H9 (cell line): ENCODE results near the gene DUSP15. TPM values are rescaled to one million over a fixed set of nuclear protein-coding genes. Genes with fewer than 3 reads are reported as not detected.

ENCODE experiments used
- DNase-seq: peaks from one replicate; pipeline ENCODE4 v3.0.0-alpha.2; 2017
- H2AFZ ChIP-seq: one replicate; pipeline ENCODE4 v1.6.1; 2013; ENCODE audit warnings: mild to moderate bottlenecking, low read length, control low read depth, moderate library complexity
- H2AK5ac ChIP-seq: 2 replicates; pipeline ENCODE4 v1.6.1; 2013; ENCODE audit warnings: low read length, control low read depth, mixed read lengths; ENCODE audit not compliant: insufficient read length
- H2BK120ac ChIP-seq: one replicate; pipeline ENCODE4 v1.6.1; 2013; ENCODE audit warnings: low read depth, mild to moderate bottlenecking, low read length, control low read depth, inconsistent platforms; ENCODE audit not compliant: poor library complexity, severe bottlenecking
- H2BK12ac ChIP-seq: 2 replicates; pipeline ENCODE4 v1.6.1; 2013; ENCODE audit warnings: low read length, control low read depth, mixed read lengths, low read depth; ENCODE audit not compliant: insufficient read length
- H2BK15ac ChIP-seq: 2 replicates; pipeline ENCODE4 v1.6.1; 2013; ENCODE audit warnings: low read depth, low read length, control low read depth
- H2BK20ac ChIP-seq: one replicate; pipeline ENCODE4 v1.6.1; 2013; ENCODE audit warnings: low read depth, mild to moderate bottlenecking, low read length, control low read depth, inconsistent platforms; ENCODE audit not compliant: poor library complexity, severe bottlenecking
- H2BK5ac ChIP-seq: 2 replicates; pipeline ENCODE4 v1.6.1; 2013; ENCODE audit warnings: low read length, control low read depth, mixed read lengths; ENCODE audit not compliant: insufficient read length
- H3K14ac ChIP-seq: 2 replicates; pipeline ENCODE4 v1.6.1; 2013; ENCODE audit warnings: low read length, control low read depth; ENCODE audit not compliant: insufficient read depth
- H3K18ac ChIP-seq: 2 replicates; pipeline ENCODE4 v1.6.1; 2013; ENCODE audit warnings: low read depth, mild to moderate bottlenecking, mixed read lengths, low read length, control low read depth; ENCODE audit not compliant: insufficient read length
- H3K23ac ChIP-seq: 2 replicates; pipeline ENCODE4 v1.6.1; 2013; ENCODE audit warnings: low read length, control low read depth, mixed read lengths, low read depth; ENCODE audit not compliant: insufficient read length
- H3K23me2 ChIP-seq: 2 replicates; pipeline ENCODE4 v1.6.1; 2013; ENCODE audit warnings: low read depth, mild to moderate bottlenecking, mixed read lengths, low read length, control low read depth; ENCODE audit not compliant: insufficient read length, poor library complexity, severe bottlenecking
- H3K27ac ChIP-seq: 2 replicates; pipeline ENCODE4 v1.5.1; 2013; ENCODE audit warnings: low read length, control low read depth, mixed read lengths, low read depth; ENCODE audit not compliant: insufficient read length
- H3K27me3 ChIP-seq: 2 replicates; pipeline ENCODE4 v1.6.1; 2013; ENCODE audit warnings: low read length, control low read depth, inconsistent platforms; ENCODE audit not compliant: insufficient read depth
- H3K4ac ChIP-seq: 2 replicates; pipeline ENCODE4 v1.6.1; 2013; ENCODE audit warnings: low read depth, mild to moderate bottlenecking, control low read depth, inconsistent platforms, low read length, moderate library complexity
- H3K4me1 ChIP-seq: 2 replicates; pipeline ENCODE4 v1.6.1; 2013; ENCODE audit warnings: low read length, control low read depth, inconsistent platforms; ENCODE audit not compliant: insufficient read depth
- H3K4me2 ChIP-seq: 2 replicates; pipeline ENCODE4 v1.6.1; 2013; ENCODE audit warnings: low read length, control low read depth, mixed read lengths; ENCODE audit not compliant: insufficient read length, insufficient read depth
- H3K56ac ChIP-seq: 2 replicates; pipeline ENCODE4 v1.6.1; 2013; ENCODE audit warnings: low read depth, mild to moderate bottlenecking, mixed read lengths, low read length, control low read depth; ENCODE audit not compliant: insufficient read length
- H3K79me1 ChIP-seq: 2 replicates; pipeline ENCODE4 v1.6.1; 2013; ENCODE audit warnings: low read depth, mild to moderate bottlenecking, moderate library complexity, low read length, control low read depth, inconsistent platforms; ENCODE audit not compliant: insufficient read depth, poor library complexity, severe bottlenecking
- H3K79me2 ChIP-seq: 2 replicates; pipeline ENCODE4 v1.6.1; 2013; ENCODE audit warnings: low read length, control low read depth, inconsistent platforms; ENCODE audit not compliant: insufficient read depth
- H3K9ac ChIP-seq: 2 replicates; pipeline ENCODE4 v1.6.1; 2013; ENCODE audit warnings: low read length, control low read depth, mixed read lengths; ENCODE audit not compliant: insufficient read length; ENCODE audit errors: extremely low read depth
- H3K9me3 ChIP-seq: one replicate; pipeline ENCODE4 v1.6.1; 2013; ENCODE audit warnings: low read depth, low read length, inconsistent platforms; ENCODE audit not compliant: control insufficient read depth
- H3T11ph ChIP-seq: one replicate; pipeline ENCODE4 v1.6.1; 2013; ENCODE audit warnings: mild to moderate bottlenecking, low read length, control low read depth, inconsistent platforms
- H4K20me1 ChIP-seq: one replicate; pipeline ENCODE4 v1.6.1; 2013; ENCODE audit not compliant: control insufficient read depth, insufficient read length, insufficient read depth
- H4K5ac ChIP-seq: 2 replicates; pipeline ENCODE4 v1.6.1; 2013; ENCODE audit warnings: low read depth, mild to moderate bottlenecking, mixed read lengths, low read length, control low read depth; ENCODE audit not compliant: insufficient read length
- H4K8ac ChIP-seq: replicated peaks from 2 replicates; pipeline ENCODE4 v1.6.1; 2013; ENCODE audit warnings: low read length, control low read depth, mixed read lengths, low read depth; ENCODE audit not compliant: insufficient read length
- H4K91ac ChIP-seq: 2 replicates; pipeline ENCODE4 v1.6.1; 2013; ENCODE audit warnings: low read depth, mild to moderate bottlenecking, moderate library complexity, mixed read lengths, low read length, control low read depth; ENCODE audit not compliant: insufficient read length
- H3K27ac Mint-ChIP-seq, 3 experiments: 2 replicates in 2 of 3; 3 replicates in 1 of 3; pipeline ENCODE4 v1.8.0; 2020 to 2021; ENCODE audit warnings: mixed read lengths in 3 of 3, mild to moderate bottlenecking in 1 of 3, moderate library complexity in 1 of 3
- H3K27me3 Mint-ChIP-seq: 2 replicates; pipeline ENCODE4 v1.8.0; 2021; ENCODE audit warnings: low read depth, mild to moderate bottlenecking, moderate library complexity, mixed read lengths
- H3K36me3 Mint-ChIP-seq, 3 experiments: 2 replicates in 2 of 3; 3 replicates in 1 of 3; pipeline ENCODE4 v1.8.0; 2020 to 2021; ENCODE audit warnings: low read depth in 3 of 3, mixed read lengths in 3 of 3; ENCODE audit not compliant: insufficient read depth in 1 of 3
- H3K4me1 Mint-ChIP-seq, 2 experiments: 2 replicates each; pipeline ENCODE4 v1.8.0; 2020; ENCODE audit warnings: mixed read lengths in 2 of 2
- H3K4me3 Mint-ChIP-seq, 2 experiments: 2 replicates in 1 of 2; 3 replicates in 1 of 2; pipeline ENCODE4 v1.8.0; 2020 to 2021; ENCODE audit warnings: mild to moderate bottlenecking in 2 of 2, mixed read lengths in 2 of 2, moderate library complexity in 1 of 2
- H3K9me3 Mint-ChIP-seq, 2 experiments: 2 replicates in 1 of 2; 3 replicates in 1 of 2; pipeline ENCODE4 v1.8.0; 2020; ENCODE audit warnings: mild to moderate bottlenecking in 2 of 2, mixed read lengths in 2 of 2, moderate library complexity in 1 of 2
- CTCF ChIP-seq: fragments of 200-600 bp; sonication (generic); conservative IDR thresholded peaks from 3 replicates; pipeline ENCODE4 v1.8.0; 2021; ENCODE audit warnings: antibody characterized with exemption, mild to moderate bottlenecking
- WGBS: extraction: QIAGEN DNeasy Blood & Tissue Kit; methylation state at CpG from one replicate; pipeline ENCODE4 v1.1.7; 2013; ENCODE audit warnings: missing lambda C conversion rate, low lambda C conversion rate, mixed read lengths; ENCODE audit not compliant: insufficient read length; ENCODE audit errors: extremely low coverage; 5-methylcytosine and 5-hydroxymethylcytosine counted together
- total RNA-seq: library from RNA; stranded (reverse); gene quantifications from 2 replicates; pipeline ENCODE4 v1.2.1, GENCODE V29; 2021

Gene DUSP15
- total RNA-seq, 1 experiment from 2014 or later = 5.6 TPM

- DNase-seq = no peak
- no peak overlapping the region for H2BK20ac ChIP-seq
- no peak for TF ChIP-seq CTCF
- H3K27me3 ChIP-seq = no peaks in the 10 kb centered on the region
- H3K79me1 ChIP-seq = no peaks in the 10 kb centered on the region
- H3K23me2 ChIP-seq = no peaks in the 10 kb centered on the region
- H3K14ac ChIP-seq = no peak overlapping the region
- no peaks in the 10 kb centered on the region for H3K79me2 ChIP-seq
- H3K4me2 ChIP-seq = no peak overlapping the region
- H3K4me3 Mint-ChIP-seq = no peak overlapping the region
- H4K5ac ChIP-seq = no peak overlapping the region
- H3T11ph ChIP-seq = no peak overlapping the region
- H2AFZ ChIP-seq = no peak overlapping the region
- no peaks in the 10 kb centered on the region; the same call in 1 of the 2 replicates for H3K27me3 Mint-ChIP-seq
- no peaks in the 10 kb centered on the region for H3K9me3 Mint-ChIP-seq
- no peak overlapping the region for H3K27ac ChIP-seq
- H2BK15ac ChIP-seq = no peak overlapping the region
- no peak overlapping the region for H2AK5ac ChIP-seq
- no peaks in the 10 kb centered on the region; the same call in 1 of the 2 replicates for H3K4me1 ChIP-seq
- no peak overlapping the region for H3K23ac ChIP-seq
- H2BK5ac ChIP-seq = no peak overlapping the region
- no peak overlapping the region for H2BK12ac ChIP-seq
- no peak overlapping the region for H4K8ac ChIP-seq
- no peaks in the 10 kb centered on the region for H4K20me1 ChIP-seq
- no peak overlapping the region for H3K56ac ChIP-seq
- H3K4ac ChIP-seq = no peak overlapping the region
- no peak overlapping the region for H3K18ac ChIP-seq
- no peak overlapping the region for H4K91ac ChIP-seq
- no peaks in the 10 kb centered on the region for H3K9me3 ChIP-seq
- WGBS = no CpG with 5 or more reads among the region's 8 CpGs
- no peaks in the 10 kb centered on the region for H3K36me3 Mint-ChIP-seq
- H2BK120ac ChIP-seq = no peak overlapping the region
- H3K9ac ChIP-seq = no peak overlapping the region
- H3K4me1 Mint-ChIP-seq = peaks cover 29 to 31% of the 10 kb centered on the region in 2 experiments
- no peak overlapping the region; a peak in 1 of 7 replicates for H3K27ac Mint-ChIP-seq
These were observed 28.4 kb downstream of the DUSP15 start for GRCh38 chr20:31841928-31842327.
